ENCODE results near the gene GUCA1A.

DNA sequence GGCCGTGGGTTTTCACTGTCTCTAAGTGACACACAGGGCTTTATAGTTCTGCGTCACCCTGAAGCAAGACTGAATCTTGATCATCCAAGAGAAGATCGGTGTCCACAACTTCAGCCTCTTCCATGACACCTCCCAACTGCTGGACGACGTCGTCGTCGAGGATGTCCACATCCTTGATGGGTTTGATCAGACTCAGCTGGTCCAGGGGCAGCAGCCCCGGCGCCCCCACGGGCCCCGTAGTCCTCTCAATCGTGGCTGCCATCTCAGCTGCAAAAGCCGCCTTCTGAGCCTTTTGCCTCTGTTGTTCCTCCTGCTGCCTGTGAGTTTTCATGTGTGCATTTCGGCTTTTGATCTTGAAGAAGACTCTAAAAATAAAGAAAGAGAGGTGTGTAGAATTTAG is 55.1 kb downstream of the GUCA1A start:
- TF ChIP-seq ZFP30 (CRISPR knock-in tag; IDR thresholded peaks at IDR 0.05) (no peak), TCF4 (CRISPR knock-in tag; IDR thresholded peaks at IDR 0.05; ENCODE audit: borderline replicate concordance) (no peak)
- TF ChIP-seq, protein P1, sequence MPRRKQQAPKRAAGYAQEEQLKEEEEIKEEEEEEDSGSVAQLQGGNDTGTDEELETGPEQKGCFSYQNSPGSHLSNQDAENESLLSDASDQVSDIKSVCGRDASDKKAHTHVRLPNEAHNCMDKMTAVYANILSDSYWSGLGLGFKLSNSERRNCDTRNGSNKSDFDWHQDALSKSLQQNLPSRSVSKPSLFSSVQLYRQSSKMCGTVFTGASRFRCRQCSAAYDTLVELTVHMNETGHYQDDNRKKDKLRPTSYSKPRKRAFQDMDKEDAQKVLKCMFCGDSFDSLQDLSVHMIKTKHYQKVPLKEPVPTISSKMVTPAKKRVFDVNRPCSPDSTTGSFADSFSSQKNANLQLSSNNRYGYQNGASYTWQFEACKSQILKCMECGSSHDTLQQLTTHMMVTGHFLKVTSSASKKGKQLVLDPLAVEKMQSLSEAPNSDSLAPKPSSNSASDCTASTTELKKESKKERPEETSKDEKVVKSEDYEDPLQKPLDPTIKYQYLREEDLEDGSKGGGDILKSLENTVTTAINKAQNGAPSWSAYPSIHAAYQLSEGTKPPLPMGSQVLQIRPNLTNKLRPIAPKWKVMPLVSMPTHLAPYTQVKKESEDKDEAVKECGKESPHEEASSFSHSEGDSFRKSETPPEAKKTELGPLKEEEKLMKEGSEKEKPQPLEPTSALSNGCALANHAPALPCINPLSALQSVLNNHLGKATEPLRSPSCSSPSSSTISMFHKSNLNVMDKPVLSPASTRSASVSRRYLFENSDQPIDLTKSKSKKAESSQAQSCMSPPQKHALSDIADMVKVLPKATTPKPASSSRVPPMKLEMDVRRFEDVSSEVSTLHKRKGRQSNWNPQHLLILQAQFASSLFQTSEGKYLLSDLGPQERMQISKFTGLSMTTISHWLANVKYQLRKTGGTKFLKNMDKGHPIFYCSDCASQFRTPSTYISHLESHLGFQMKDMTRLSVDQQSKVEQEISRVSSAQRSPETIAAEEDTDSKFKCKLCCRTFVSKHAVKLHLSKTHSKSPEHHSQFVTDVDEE (CRISPR knock-in tag; IDR thresholded peaks at IDR 0.05) = no peak
- TF ChIP-seq, protein P2, sequence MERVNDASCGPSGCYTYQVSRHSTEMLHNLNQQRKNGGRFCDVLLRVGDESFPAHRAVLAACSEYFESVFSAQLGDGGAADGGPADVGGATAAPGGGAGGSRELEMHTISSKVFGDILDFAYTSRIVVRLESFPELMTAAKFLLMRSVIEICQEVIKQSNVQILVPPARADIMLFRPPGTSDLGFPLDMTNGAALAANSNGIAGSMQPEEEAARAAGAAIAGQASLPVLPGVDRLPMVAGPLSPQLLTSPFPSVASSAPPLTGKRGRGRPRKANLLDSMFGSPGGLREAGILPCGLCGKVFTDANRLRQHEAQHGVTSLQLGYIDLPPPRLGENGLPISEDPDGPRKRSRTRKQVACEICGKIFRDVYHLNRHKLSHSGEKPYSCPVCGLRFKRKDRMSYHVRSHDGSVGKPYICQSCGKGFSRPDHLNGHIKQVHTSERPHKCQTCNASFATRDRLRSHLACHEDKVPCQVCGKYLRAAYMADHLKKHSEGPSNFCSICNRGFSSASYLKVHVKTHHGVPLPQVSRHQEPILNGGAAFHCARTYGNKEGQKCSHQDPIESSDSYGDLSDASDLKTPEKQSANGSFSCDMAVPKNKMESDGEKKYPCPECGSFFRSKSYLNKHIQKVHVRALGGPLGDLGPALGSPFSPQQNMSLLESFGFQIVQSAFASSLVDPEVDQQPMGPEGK (CRISPR knock-in tag; IDR thresholded peaks at IDR 0.05; ENCODE audit: borderline replicate concordance) = no peak

Data from SK-N-SH treated with all-trans-retinoic acid at 6 μM for 48 hours (cell line).